H1 (cell line): ENCODE measurements around the gene GCGR. TPM values are rescaled to one million over a fixed set of nuclear protein-coding genes. Genes with fewer than 3 reads are reported as not detected.

Source experiments
- CTCF ChIA-PET: fragments of 300-600 bp; sonication (Branson Sonifier 250); formaldehyde crosslinking; loops from one replicate; lab custom pipeline; 2021; ENCODE audit not compliant: partially characterized antibody; lab: Charles Lee
- POLR2A ChIA-PET: fragments of 300-600 bp; sonication (Branson Sonifier 250); formaldehyde crosslinking; loops from one replicate; lab custom pipeline; 2021; ENCODE audit warnings: inconsistent platforms; ENCODE audit not compliant: partially characterized antibody; lab: Charles Lee
- DNase-seq, 2 experiments: peaks; one replicate each; pipeline versions ENCODE4 v3.0.0 to v3.0.0-alpha.2; 2010 to 2022; ENCODE audit warnings: low spot score in 2 of 2, low read depth in 1 of 2, mixed read lengths in 1 of 2
- FAIRE-seq: peaks from 2 replicates; lab custom pipeline; 2011; peaks lifted over from hg19 to GRCh38; lab: Jason Lieb, UNC
- H2AFZ ChIP-seq: 2 replicates; pipeline ENCODE4 v1.8.1; 2012; ENCODE audit warnings: low read length, inconsistent platforms
- H2AK5ac ChIP-seq: 2 replicates; pipeline ENCODE4 v1.6.1; 2013; ENCODE audit warnings: low read depth, low read length
- H2BK120ac ChIP-seq: replicated peaks from 2 replicates; pipeline ENCODE3; 2013; ENCODE audit warnings: low read depth, low read length, inconsistent platforms
- H2BK12ac ChIP-seq: 2 replicates; pipeline ENCODE4 v1.6.1; 2013; ENCODE audit warnings: low read depth, low read length
- H2BK15ac ChIP-seq: 2 replicates; pipeline ENCODE4 v1.6.1; 2013; ENCODE audit warnings: low read length
- H2BK20ac ChIP-seq: 2 replicates; pipeline ENCODE4 v1.6.1; 2013; ENCODE audit warnings: low read length
- H2BK5ac ChIP-seq: 2 replicates; pipeline ENCODE4 v1.6.1; 2013; ENCODE audit warnings: low read depth, low read length
- H3K14ac ChIP-seq: 2 replicates; pipeline ENCODE4 v1.6.1; 2013; ENCODE audit warnings: inconsistent platforms; ENCODE audit not compliant: insufficient read length
- H3K18ac ChIP-seq: 2 replicates; pipeline ENCODE4 v1.6.1; 2013; ENCODE audit warnings: low read length; ENCODE audit errors: extremely low read depth
- H3K23ac ChIP-seq: 2 replicates; pipeline ENCODE4 v1.6.1; 2013; ENCODE audit warnings: inconsistent platforms; ENCODE audit not compliant: insufficient read length
- H3K23me2 ChIP-seq: 2 replicates; pipeline ENCODE4 v1.6.1; 2013; ENCODE audit warnings: low read depth, low read length
- H3K27ac ChIP-seq: 2 replicates; pipeline ENCODE4 v1.6.1; 2011; ENCODE audit warnings: low read depth, low read length, inconsistent platforms
- H3K27me3 ChIP-seq, 4 experiments: replicated peaks in 1 of 4; 1 replicate in 1 of 4; 2 replicates in 3 of 4; pipeline versions ENCODE4 v1.6.1 to v1.8.1; 2011 to 2013; ENCODE audit warnings: low read length in 3 of 4, mild to moderate bottlenecking in 3 of 4, inconsistent platforms in 2 of 4, mixed read lengths in 2 of 4, moderate library complexity in 1 of 4; ENCODE audit not compliant: control insufficient read depth in 3 of 4, insufficient read depth in 3 of 4; ENCODE audit errors: extremely low read depth in 1 of 4
- H3K36me3 ChIP-seq, 4 experiments: 2 replicates each; pipeline versions ENCODE4 v1.6.1 to v1.8.1; 2011 to 2013; ENCODE audit warnings: mild to moderate bottlenecking in 4 of 4, low read length in 3 of 4, moderate library complexity in 2 of 4, control low read depth in 1 of 4, inconsistent platforms in 1 of 4; ENCODE audit not compliant: insufficient read depth in 4 of 4, control insufficient read depth in 2 of 4
- H3K4ac ChIP-seq: replicated peaks from 2 replicates; pipeline ENCODE3; 2013; ENCODE audit warnings: low read length, low read depth, mixed read lengths, inconsistent platforms; ENCODE audit not compliant: insufficient read length
- H3K4me1 ChIP-seq, 4 experiments: replicated peaks in 1 of 4; 1 replicate in 1 of 4; 2 replicates in 3 of 4; pipeline versions ENCODE4 v1.6.1 to v1.8.1; 2011 to 2013; ENCODE audit warnings: low read length in 3 of 4, inconsistent platforms in 2 of 4, mixed read lengths in 1 of 4; ENCODE audit not compliant: insufficient read depth in 4 of 4, control insufficient read depth in 3 of 4
- H3K4me2 ChIP-seq, 2 experiments: 2 replicates each; pipeline versions ENCODE4 v1.6.1 to v1.8.1; 2011 to 2013; ENCODE audit warnings: low read depth in 2 of 2, low read length in 2 of 2, control low read depth in 1 of 2, inconsistent platforms in 1 of 2, mild to moderate bottlenecking in 1 of 2; ENCODE audit not compliant: insufficient read depth in 1 of 2
- H3K4me3 ChIP-seq, 4 experiments: fragments of 200-600, 300-600 bp in 1 of 4; sonication (generic), shearing (Covaris generic), sonication (Bioruptor Twin) in 1 of 4; 2 replicates each; pipeline versions ENCODE4 v1.5.1 to v1.8.1; 2011 to 2016; ENCODE audit warnings: low read length in 4 of 4, low read depth in 3 of 4, control low read depth in 2 of 4, inconsistent platforms in 2 of 4, mild to moderate bottlenecking in 2 of 4, mixed read lengths in 1 of 4, moderate library complexity in 1 of 4; ENCODE audit not compliant: insufficient read depth in 2 of 4; ENCODE audit errors: extremely low read depth in 1 of 4
- H3K56ac ChIP-seq: replicated peaks from 2 replicates; pipeline ENCODE3; 2013; ENCODE audit warnings: low read depth, mild to moderate bottlenecking, mixed read lengths, low read length, inconsistent platforms; ENCODE audit not compliant: insufficient read length
- H3K79me1 ChIP-seq: 2 replicates; pipeline ENCODE4 v1.6.1; 2013; ENCODE audit warnings: low read depth, low read length, control low read depth
- H3K79me2 ChIP-seq, 2 experiments: 2 replicates each; pipeline versions ENCODE4 v1.6.1 to v1.8.1; 2012 to 2013; ENCODE audit warnings: low read length in 2 of 2, mild to moderate bottlenecking in 2 of 2, inconsistent platforms in 1 of 2; ENCODE audit not compliant: insufficient read depth in 2 of 2, control insufficient read depth in 1 of 2
- H3K9ac ChIP-seq, 4 experiments: replicated peaks in 1 of 4; 1 replicate in 1 of 4; 2 replicates in 3 of 4; pipeline versions ENCODE4 v1.6.1 to v1.8.1; 2011 to 2013; ENCODE audit warnings: low read depth in 3 of 4, low read length in 3 of 4, control low read depth in 2 of 4, mild to moderate bottlenecking in 2 of 4, moderate library complexity in 2 of 4, inconsistent platforms in 1 of 4; ENCODE audit errors: extremely low read depth in 1 of 4
- H3K9me3 ChIP-seq, 2 experiments: 2 replicates each; pipeline versions ENCODE4 v1.6.1 to v1.8.1; 2012 to 2013; ENCODE audit warnings: mild to moderate bottlenecking in 2 of 2, moderate library complexity in 2 of 2, control low read depth in 1 of 2, inconsistent platforms in 1 of 2, low read depth in 1 of 2, low read length in 1 of 2, mixed read lengths in 1 of 2; ENCODE audit not compliant: insufficient read depth in 2 of 2
- H4K20me1 ChIP-seq, 2 experiments: replicated peaks in 1 of 2; 2 replicates each; pipeline versions ENCODE3 to v1.8.1; 2011 to 2013; ENCODE audit warnings: inconsistent platforms in 2 of 2, low read length in 2 of 2, mild to moderate bottlenecking in 1 of 2; ENCODE audit not compliant: insufficient read depth in 2 of 2, control insufficient read depth in 1 of 2
- H4K5ac ChIP-seq: 2 replicates; pipeline ENCODE4 v1.6.1; 2013; ENCODE audit warnings: low read length, low read depth, mixed read lengths, inconsistent platforms; ENCODE audit not compliant: insufficient read length
- H4K8ac ChIP-seq: 2 replicates; pipeline ENCODE4 v1.8.0; 2013; ENCODE audit warnings: mild to moderate bottlenecking, moderate library complexity, low read length, inconsistent platforms; ENCODE audit not compliant: insufficient read depth; ENCODE audit errors: extremely low read depth
- H4K91ac ChIP-seq: replicated peaks from 2 replicates; pipeline ENCODE3; 2013; ENCODE audit warnings: low read length, mixed read lengths, inconsistent platforms; ENCODE audit not compliant: insufficient read length
- PHF8 ChIP-seq: fragments of 200-600 bp; sonication (generic); conservative IDR thresholded peaks from 2 replicates; pipeline ENCODE4 v1.7.1; 2012; ENCODE audit warnings: low read depth, mild to moderate bottlenecking, inconsistent platforms, low read length, moderate library complexity
- SAP30 ChIP-seq: fragments of 300-600 bp; sonication (generic); IDR thresholded peaks from 2 replicates; pipeline ENCODE4 v1.7.1; 2012; ENCODE audit warnings: low read length, moderate library complexity, mild to moderate bottlenecking, inconsistent platforms; ENCODE audit not compliant: insufficient read depth, insufficient replicate concordance
- WGBS, 2 experiments: shearing (Covaris generic) in 1 of 2; methylation state at CpG; one replicate each; pipeline versions ENCODE4 v1.1.6 to v1.1.7; 2013 to 2015; ENCODE audit warnings: low lambda C conversion rate in 2 of 2, mixed read lengths in 2 of 2, inconsistent platforms in 1 of 2, low coverage in 1 of 2, missing lambda C conversion rate in 1 of 2; ENCODE audit not compliant: insufficient replicate concordance in 2 of 2, insufficient coverage in 1 of 2, insufficient read length in 1 of 2; ENCODE audit errors: extremely low coverage in 1 of 2, missing lambda C conversion rate in 1 of 2; 5-methylcytosine and 5-hydroxymethylcytosine counted together
- polyA plus RNA-seq, 7 experiments: library from polyadenylated mRNA; depleted of rRNA in 3 of 7; stranded (reverse) in 5 of 7; unstranded in 2 of 7; fragments of >200 nt in 5 of 7; fragments of 200-250 nt in 2 of 7; gene quantifications; 1 replicate in 5 of 7; 2 replicates in 1 of 7; 4 replicates in 1 of 7; pipeline versions ENCODE4 v1.2.1 to v1.2.3, GENCODE V29; 2011 to 2013; ENCODE audit warnings: missing spikeins in 2 of 7, mixed read lengths in 2 of 7
- total RNA-seq: library from RNA; stranded (reverse); fragmentation: NEBNext Ultra II Directional; extraction: Animal tissue kit (Norgen Biotek cat#: 25700); gene quantifications from 2 replicates; pipeline ENCODE4 v1.2.1, GENCODE V29; 2021

The GCGR gene
- total and polyA plus RNA-seq, 2 of the 8 experiments (the other 6 are each of a cell fraction or from before 2014, with no cell fraction given), result 0.44 to 0.56 TPM

- no peak overlapping the region for H2AFZ ChIP-seq
- H4K8ac ChIP-seq, result no peak overlapping the region
- no peak overlapping the region for H4K5ac ChIP-seq
- ChIA-PET CTCF (interaction anchor here (0.8 to 2.7 kb wide), 4 partner anchors 10 to 124 kb away, joined by 3 to 18 read pairs (median 6); no protein-coding TSS in a partner anchor), POLR2A (interaction anchor here (0.6 to 3.6 kb wide), 12 partner anchors 8 to 218 kb away, joined by 3 to 17 read pairs (median 4); partner anchors contain the start of genes ALYREF, ANAPC11, ARHGDIA and MRPL12)
- TF ChIP-seq SAP30 (peak; percentile 85), PHF8 (no peak)
- peaks cover 13 to 53% of the 10 kb centered on the region in 2 experiments for H3K79me2 ChIP-seq
- H3K27ac ChIP-seq, result no peak overlapping the region
- no peaks in the 10 kb centered on the region for H3K27me3 ChIP-seq
- no peak for DNase-seq
- peak overlapping the region; percentile 76 to 84 (median 80) for H3K4me3 ChIP-seq
- no peak for FAIRE-seq
- H3K23me2 ChIP-seq, result peaks cover 8% of the 10 kb centered on the region
- no peak overlapping the region for H3K18ac ChIP-seq
- H2BK5ac ChIP-seq, result no peak overlapping the region
- H3K79me1 ChIP-seq, result peaks cover 13% of the 10 kb centered on the region
- peak overlapping the region; percentile 69 to 98 (median 84) for H3K9ac ChIP-seq
- peaks cover 0 to 5% (median 5%) of the 10 kb centered on the region in 4 experiments; a peak in 5 of 7 replicates for H3K4me1 ChIP-seq
- no peak overlapping the region for H3K23ac ChIP-seq
- no peak overlapping the region for H2BK120ac ChIP-seq
- H2BK15ac ChIP-seq, result no peak overlapping the region
- no peaks in the 10 kb centered on the region for H3K9me3 ChIP-seq
- H4K20me1 ChIP-seq, result peaks cover 11 to 22% of the 10 kb centered on the region in 2 experiments
- H4K91ac ChIP-seq, result no peak overlapping the region
- WGBS, 2 experiments, result 80% methylated on average over 23 of the region's 23 CpGs; no CpG with 5 or more reads in 1 of the 2 experiments
- H3K4me2 ChIP-seq, result peak overlapping the region; percentile 79 to 92
- H2BK20ac ChIP-seq, result no peak overlapping the region
- peaks cover 15 to 38% (median 22%) of the 10 kb centered on the region in 4 experiments; a peak in 7 of 8 replicates for H3K36me3 ChIP-seq
- H2AK5ac ChIP-seq, result no peak overlapping the region; the same call in 1 of the 2 replicates
- H3K56ac ChIP-seq, result no peak overlapping the region
- no peak overlapping the region for H3K14ac ChIP-seq
- no peak overlapping the region for H3K4ac ChIP-seq
- H2BK12ac ChIP-seq, result no peak overlapping the region
Measured at GRCh38 chr17:81858967-81859905, 55.3 kb downstream of the GCGR start.
